NOMO-1 (cell line): ENCODE measurements around the gene SLC39A11.
"Not testable (repeated sequence)": the region's sequence is repeated elsewhere in the genome, so short reads cannot be mapped to it uniquely, and the experiment has no call there.

Source experiments
- DNase-seq, 2 experiments: peaks; one replicate each; lab custom pipeline; 2025; ENCODE audit not compliant: unreplicated experiment in 2 of 2; lab: John Stamatoyannopoulos, UW

The SLC39A11 gene

DNA sequence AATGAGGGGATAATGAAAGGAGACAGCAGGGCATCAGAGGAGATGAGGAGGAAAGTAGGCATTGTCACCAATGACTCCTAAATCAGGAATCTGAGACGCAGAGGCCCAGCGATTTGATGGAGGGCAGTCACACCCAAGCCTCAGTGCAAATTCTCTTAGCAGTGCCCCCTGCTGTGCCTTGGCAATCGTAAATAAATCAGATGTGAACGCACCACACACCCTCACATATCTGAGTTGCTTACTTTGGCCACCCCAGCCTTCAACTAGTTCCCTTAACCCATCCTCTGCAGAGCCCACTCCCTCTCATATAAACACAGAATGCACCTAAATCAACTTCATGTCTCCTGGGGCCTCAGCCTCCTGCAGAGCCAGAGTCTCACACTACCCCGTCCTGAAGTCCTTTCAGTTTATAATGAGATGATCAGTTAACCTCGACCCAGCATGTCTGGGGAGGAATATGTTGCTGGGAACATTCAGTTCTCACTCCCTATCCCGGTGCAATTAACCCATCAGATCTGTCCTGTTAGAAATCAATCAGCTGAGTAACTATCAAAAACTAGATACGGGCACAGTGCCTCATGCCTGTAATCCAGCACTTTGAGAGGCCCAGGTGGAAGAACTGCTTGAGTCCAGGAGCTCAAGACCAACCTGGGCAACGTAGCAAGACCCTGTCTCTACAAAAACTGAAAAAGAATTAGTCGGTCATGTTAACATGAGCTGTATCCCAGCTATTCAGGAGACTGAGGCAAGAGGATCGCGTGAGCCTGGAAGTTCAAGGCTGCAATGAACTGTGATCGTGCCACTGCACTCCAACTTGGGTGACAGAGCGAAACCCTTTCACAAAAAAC, 78.4 kb downstream of the SLC39A11 start:
- no peak for DNase-seq

DNA sequence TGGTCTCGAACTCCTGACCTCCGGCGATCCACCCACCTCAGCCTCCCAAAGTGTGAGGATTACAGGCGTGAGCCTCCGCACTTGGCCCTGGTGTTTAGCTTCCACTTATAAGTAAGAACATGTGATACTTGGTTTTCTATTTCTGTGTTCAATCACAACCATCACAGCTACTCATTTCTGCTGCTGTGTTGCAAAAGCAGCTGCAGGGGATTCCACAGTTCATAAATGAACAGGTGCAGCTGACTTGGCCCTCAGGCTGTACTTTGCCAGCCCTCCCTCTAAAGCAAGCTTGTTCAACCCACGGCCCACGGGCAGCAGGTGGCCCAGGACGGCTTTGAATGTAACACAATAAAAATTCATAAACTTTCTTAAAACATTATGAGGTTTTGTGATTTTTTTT, 79.2 kb downstream of the SLC39A11 start:
- DNase-seq, result no peak

GRCh38 chr17:73011016-73011486, 81.4 kb downstream of the SLC39A11 start:
- DNase-seq, result no peak

DNA sequence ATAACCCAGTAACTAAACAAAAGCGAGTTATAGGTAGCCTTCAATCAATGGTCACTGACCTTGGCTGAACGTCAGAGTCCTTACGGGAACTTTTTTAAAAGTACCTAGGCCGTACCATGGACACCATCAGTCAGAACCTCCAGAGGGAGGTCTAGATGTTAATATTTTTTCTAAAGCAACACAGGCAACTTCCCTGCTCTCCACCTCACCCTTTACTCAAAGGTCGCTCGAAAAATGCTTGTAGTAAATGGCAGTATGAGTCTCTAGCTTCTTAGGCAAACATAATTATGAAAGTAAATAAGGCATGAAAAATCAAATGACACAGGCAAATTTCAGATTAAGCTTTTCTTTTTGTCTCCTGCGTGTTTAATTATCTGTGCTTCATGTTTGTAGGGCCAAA, 82.1 kb downstream of the SLC39A11 start:
- DNase-seq, result no peak

GRCh38 chr17:73007407-73007806, 85.1 kb downstream of the SLC39A11 start:
- no peak for DNase-seq

GRCh38 chr17:73005360-73005759, 87.1 kb downstream of the SLC39A11 start:
- no peak for DNase-seq

GRCh38 chr17:73003487-73003886, 89.0 kb downstream of the SLC39A11 start:
- DNase-seq, result no peak

DNA sequence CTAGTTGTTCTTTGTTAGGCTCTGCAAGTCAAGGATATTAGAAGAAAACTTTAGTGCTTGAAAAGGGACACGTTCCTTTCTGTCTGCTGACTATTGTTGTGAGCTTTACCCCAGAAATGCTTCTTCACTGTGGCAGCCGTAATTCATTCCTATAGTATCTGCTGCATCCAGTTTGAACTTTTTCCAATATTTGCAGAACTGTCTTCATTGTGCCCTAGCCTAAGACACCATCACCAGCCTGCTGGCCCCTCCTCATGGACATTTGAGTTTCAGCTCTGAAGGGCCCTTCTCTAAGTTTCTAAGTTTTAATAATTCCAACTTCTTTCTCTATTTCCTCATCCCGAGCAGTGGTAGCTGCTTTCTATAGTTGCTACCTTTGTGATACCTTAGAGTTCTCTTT, 91.7 kb downstream of the SLC39A11 start:
- no peak for DNase-seq

GRCh38 chr17:72999474-72999873, 93.0 kb downstream of the SLC39A11 start:
- DNase-seq, result not testable (repeated sequence)

GRCh38 chr17:72998343-72998742, 94.1 kb downstream of the SLC39A11 start:
- no peak for DNase-seq

GRCh38 chr17:72997559-72997958, 94.9 kb downstream of the SLC39A11 start:
- DNase-seq, result no peak

DNA sequence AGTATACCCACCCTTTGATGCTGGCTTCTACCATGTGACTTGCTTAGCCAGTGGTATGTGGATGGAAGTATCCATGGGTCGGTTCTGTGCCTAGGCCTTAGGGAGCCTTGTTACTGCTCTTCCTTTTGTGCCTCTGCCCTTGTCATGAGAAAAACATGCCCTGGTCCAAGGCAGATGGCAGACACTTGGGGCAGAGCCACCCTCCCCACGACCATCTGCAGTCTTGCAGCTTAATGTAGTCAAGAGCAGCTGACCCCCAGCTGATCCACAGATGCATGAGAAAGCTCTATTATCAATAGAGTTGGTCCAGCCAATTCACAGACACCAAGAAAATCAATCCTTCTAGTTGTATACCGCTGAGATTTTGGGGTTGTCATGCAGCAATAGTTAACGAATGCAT, 95.7 kb downstream of the SLC39A11 start:
- no peak for DNase-seq

DNA sequence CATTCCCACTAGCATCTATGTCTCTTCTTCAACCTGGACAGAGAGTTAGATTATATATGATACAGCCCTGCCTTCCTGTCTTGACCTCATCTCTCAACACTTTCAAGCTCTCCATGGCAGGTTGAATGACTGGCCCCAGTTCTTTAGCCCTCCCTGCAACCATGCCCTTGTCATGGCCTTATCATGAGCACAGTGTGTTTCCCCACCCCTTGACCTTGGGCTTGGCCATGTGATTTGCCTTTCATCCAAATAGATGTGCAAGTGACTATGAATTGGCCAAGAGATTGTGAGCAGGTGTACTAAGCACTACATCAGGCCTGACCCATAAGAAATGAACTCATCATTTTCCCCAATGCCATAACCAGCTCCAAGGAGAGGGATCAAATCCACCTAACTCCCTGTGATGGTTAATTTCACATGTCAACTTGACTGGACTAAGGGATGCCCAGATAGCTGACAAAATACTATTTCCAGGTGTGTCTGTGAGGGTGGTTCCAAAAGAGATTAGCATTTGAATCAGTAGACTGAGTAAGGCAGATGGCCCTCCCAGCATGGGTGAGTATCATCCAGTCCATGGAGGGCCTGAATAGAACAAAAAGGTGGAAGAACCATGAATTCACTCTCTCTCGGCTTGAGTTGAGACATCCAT, 97.4 kb downstream of the SLC39A11 start:
- DNase-seq, result no peak

DNA sequence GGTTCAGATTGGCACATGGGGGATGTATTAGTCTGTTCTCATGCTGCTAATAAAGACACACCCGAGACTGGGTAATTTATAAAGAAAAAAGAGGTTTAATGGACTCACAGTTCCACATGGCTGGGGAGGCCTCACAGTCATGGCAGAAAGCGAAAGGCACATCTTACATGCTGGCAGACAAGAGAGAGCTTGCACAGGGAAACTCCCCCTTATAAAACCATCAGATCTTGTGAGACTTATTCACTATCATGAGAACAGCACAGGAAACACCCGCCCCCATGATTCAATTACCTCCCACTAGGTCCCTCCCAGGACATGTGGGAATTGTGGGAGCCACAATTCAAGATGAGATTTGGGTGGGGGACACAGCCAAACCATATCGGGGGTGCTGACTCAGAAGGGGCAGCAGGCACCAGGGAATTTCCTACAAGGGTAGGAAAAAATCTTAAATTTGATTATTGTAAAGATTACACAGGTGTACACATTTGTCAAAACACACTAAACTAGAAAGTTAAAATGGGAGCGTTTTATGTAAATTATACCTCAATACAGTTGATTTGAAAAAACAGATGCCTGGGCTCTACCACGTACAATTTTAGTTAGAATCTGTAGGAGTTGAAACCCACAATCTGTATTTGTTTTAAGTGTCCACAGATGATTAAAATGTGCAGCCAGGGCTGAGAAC, 99.6 kb downstream of the SLC39A11 start:
- DNase-seq, result not testable (repeated sequence)

GRCh38 chr17:72991651-72992050, 100.8 kb downstream of the SLC39A11 start:
- no peak for DNase-seq

- no peak for DNase-seq
These were observed 103.3 kb downstream of the SLC39A11 start for GRCh38 chr17:72989074-72989610.

DNA sequence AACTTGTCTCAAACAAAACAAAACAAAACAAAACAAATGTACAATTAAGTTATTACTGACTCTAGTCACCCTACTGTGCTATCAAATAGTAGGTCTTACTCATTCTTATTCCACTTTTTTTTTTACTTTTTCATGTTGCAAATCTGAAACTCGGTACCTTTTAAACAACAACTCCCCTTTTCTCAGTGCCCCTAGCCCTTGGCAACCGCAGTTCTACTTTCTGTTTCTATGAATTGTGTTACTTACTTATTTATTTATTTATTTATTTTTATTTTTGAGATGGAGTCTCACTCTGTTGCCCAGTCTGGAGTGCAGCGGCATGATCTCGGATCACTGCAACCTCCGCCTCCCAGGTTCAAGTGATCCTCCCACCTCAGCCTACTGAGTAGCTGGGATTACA, 104.0 kb downstream of the SLC39A11 start:
- DNase-seq, result no peak

GRCh38 chr17:72987166-72987565, 105.3 kb downstream of the SLC39A11 start:
- no peak for DNase-seq

GRCh38 chr17:72985882-72986720, 106.4 kb downstream of the SLC39A11 start:
- DNase-seq, result peak; percentile 59 to 72

DNA sequence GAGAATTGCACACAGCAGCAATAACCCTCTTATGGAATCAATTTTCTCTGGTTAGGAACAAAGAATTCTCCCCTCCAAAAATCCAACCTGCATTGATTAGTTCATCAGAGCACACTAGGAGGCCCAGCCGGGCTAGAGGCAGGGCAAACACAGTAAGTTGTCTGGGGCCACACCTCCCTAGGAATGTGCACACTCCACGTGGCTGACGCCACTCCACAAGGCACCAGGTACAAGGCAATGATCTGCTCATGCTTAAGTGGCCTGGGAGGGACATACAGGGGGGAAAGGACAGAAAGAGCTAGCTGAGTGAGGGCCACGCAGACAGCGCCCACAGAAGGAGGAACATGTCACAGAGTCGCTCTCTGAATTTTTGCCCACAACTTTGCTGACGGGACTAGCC, 107.6 kb downstream of the SLC39A11 start:
- DNase-seq, result no peak
